ENCODE data around the gene ARPC2. TPM values are rescaled to one million over a fixed set of nuclear protein-coding genes. Genes with fewer than 3 reads are reported as not detected.
A peak's percentile ranks its signal among the peaks of the same experiment; 100 is the strongest.

Gene ARPC2
- total RNA-seq, 1 donor from 2014 or later, result 639 TPM

GRCh38 chr2:218291318-218292047 is 74.5 kb downstream of the ARPC2 start:
- no peak for DNase-seq (ENCODE audit: low spot score)
- Mint-ChIP-seq H3K27me3 (ENCODE audit: low read depth) (no peaks in the 10 kb centered on the region), H3K4me3 (ENCODE audit: low read depth) (peak overlapping the region; percentile 87), H3K9me3 (no peaks in the 10 kb centered on the region), H3K27ac (peak overlapping the region; percentile 93), H3K4me1 (ENCODE audit: low read depth) (peaks cover 58% of the 10 kb centered on the region), H3K36me3 (ENCODE audit: low read depth) (peaks cover 20% of the 10 kb centered on the region)
- intact Hi-C loops (cut with micrococcal nuclease), result loop anchor here (5.0 kb wide), 1 partner anchor 76 kb away; no protein-coding TSS in a partner anchor

DNA sequence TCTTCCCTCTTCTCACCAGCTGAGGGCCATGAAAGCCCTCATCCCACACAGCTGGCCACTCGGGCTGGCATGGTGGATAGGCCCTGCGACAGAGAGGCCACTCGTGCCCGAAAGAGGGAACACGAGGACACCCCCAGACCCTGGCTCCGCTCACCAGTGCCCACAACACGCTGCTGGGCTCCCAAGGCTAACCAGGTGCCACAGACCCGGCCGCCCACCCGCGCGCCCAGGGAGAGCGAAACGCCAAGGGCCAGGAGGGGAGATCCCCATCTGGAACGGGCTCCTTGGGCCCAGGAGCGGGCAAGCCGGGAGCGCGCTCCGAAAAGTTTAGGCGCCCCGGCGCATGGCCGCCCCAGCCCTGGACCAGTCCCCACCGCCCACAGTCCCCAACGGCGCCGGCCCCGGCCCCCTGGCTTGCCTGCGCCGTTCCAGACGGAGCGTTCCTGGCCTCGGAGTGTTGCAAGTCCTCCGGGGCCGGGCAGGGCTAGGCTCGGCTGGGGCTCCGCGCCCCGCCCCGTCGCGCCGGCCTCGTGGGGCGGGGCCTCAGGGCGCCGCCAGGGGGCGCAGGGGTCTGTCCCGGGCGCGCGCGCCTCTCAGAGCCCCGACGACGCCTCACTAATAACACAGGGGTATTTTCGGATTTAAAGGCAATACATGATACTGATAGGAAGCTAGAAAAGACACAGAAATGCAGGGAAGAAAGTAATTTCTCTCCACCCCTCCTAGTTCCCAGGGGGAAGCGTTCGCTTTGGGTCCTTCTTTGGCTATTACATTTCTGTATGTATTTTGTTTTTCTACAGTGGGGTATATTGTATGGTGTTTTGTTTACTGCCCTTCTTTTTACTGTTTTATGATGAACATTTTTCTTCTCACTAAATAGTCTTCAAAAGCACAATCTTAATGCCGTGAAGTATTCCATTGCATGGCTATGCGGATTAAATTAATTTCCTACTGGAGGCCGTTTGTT is 75.3 kb downstream of the ARPC2 start, which contains the start of gene TMBIM1:
Gene TMBIM1 (minus strand): TSS at position 456 of the 967 bp plus-strand sequence. CDS start 10,362 bp downstream, outside the sequence.
- Mint-ChIP-seq H3K27ac (peak within 1 kb of the TSS; percentile 93), H3K36me3 (ENCODE audit: low read depth) (peaks cover 17% of the 10 kb centered on the region), H3K9me3 (no peaks in the 10 kb centered on the region), H3K4me3 (ENCODE audit: low read depth) (peak within 1 kb of the TSS; percentile 87), H3K27me3 (ENCODE audit: low read depth) (no peaks in the 10 kb centered on the region), H3K4me1 (ENCODE audit: low read depth) (peaks cover 50% of the 10 kb centered on the region)
- DNase-seq (ENCODE audit: low spot score), result peak; percentile 76
- intact Hi-C loops (cut with micrococcal nuclease), result loop anchor here (5.0 kb wide), 1 partner anchor 75 kb away; no protein-coding TSS in a partner anchor

GRCh38 chr2:218293715-218294429 is 76.9 kb downstream of the ARPC2 start:
- Mint-ChIP-seq H3K27me3 (ENCODE audit: low read depth) (no peaks in the 10 kb centered on the region), H3K36me3 (ENCODE audit: low read depth) (peaks cover 12% of the 10 kb centered on the region), H3K27ac (no peak overlapping the region), H3K4me3 (ENCODE audit: low read depth) (peak overlapping the region; percentile 37), H3K9me3 (no peaks in the 10 kb centered on the region), H3K4me1 (ENCODE audit: low read depth) (peaks cover 40% of the 10 kb centered on the region)
- no peak for DNase-seq (ENCODE audit: low spot score)
- intact Hi-C loops (cut with micrococcal nuclease), result loop anchor here (5.0 kb wide), 1 partner anchor 73 kb away; no protein-coding TSS in a partner anchor

- no peaks in the 10 kb centered on the region for H3K9me3 Mint-ChIP-seq
- H3K36me3 Mint-ChIP-seq (ENCODE audit: low read depth), result peaks cover 9% of the 10 kb centered on the region
- no peak for DNase-seq (ENCODE audit: low spot score)
- H3K4me1 Mint-ChIP-seq (ENCODE audit: low read depth), result peaks cover 35% of the 10 kb centered on the region
- intact Hi-C loops (cut with micrococcal nuclease), result loop anchor here (5.0 kb wide), 1 partner anchor 73 kb away; no protein-coding TSS in a partner anchor
- H3K27ac Mint-ChIP-seq, result no peak overlapping the region
- no peaks in the 10 kb centered on the region for H3K27me3 Mint-ChIP-seq (ENCODE audit: low read depth)
- no peak overlapping the region for H3K4me3 Mint-ChIP-seq (ENCODE audit: low read depth)
These were observed 77.5 kb downstream of the ARPC2 start for GRCh38 chr2:218294430-218295022.

- Mint-ChIP-seq H3K4me3 (ENCODE audit: low read depth) (no peak overlapping the region), H3K9me3 (no peaks in the 10 kb centered on the region), H3K4me1 (ENCODE audit: low read depth) (peaks cover 30% of the 10 kb centered on the region), H3K27ac (no peak overlapping the region), H3K36me3 (ENCODE audit: low read depth) (peaks cover 4% of the 10 kb centered on the region), H3K27me3 (ENCODE audit: low read depth) (no peaks in the 10 kb centered on the region)
- DNase-seq (ENCODE audit: low spot score), result no peak
- intact Hi-C loops (cut with micrococcal nuclease), result no loop called here
These were observed 78.0 kb downstream of the ARPC2 start for GRCh38 chr2:218295029-218295428.

DNA sequence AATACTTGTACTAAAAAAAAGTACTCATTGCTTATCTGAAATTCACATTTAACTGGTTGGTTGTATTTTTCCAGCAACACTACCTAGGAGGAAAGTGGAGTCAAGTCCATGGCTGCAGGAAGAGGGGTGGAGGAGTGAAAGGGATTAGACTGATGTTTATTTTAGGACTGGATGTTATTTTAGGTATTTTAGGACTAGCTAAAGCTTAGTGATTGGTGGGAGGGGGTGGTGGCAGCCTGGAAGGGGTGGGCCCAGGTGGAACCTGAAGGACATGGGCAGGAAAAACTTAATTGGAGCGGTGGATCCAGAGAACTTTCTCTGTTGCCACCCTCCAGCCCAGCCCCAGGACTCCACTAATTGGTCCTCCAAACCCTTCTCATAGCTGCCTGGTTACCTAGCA is 79.2 kb downstream of the ARPC2 start:
- no peaks in the 10 kb centered on the region for H3K36me3 Mint-ChIP-seq (ENCODE audit: low read depth)
- no peak for DNase-seq (ENCODE audit: low spot score)
- intact Hi-C loops (cut with micrococcal nuclease), result no loop called here
- no peak overlapping the region for H3K4me3 Mint-ChIP-seq (ENCODE audit: low read depth)
- peaks cover 20% of the 10 kb centered on the region for H3K4me1 Mint-ChIP-seq (ENCODE audit: low read depth)
- no peak overlapping the region for H3K27ac Mint-ChIP-seq
- H3K27me3 Mint-ChIP-seq (ENCODE audit: low read depth), result no peaks in the 10 kb centered on the region
- no peaks in the 10 kb centered on the region for H3K9me3 Mint-ChIP-seq

DNA sequence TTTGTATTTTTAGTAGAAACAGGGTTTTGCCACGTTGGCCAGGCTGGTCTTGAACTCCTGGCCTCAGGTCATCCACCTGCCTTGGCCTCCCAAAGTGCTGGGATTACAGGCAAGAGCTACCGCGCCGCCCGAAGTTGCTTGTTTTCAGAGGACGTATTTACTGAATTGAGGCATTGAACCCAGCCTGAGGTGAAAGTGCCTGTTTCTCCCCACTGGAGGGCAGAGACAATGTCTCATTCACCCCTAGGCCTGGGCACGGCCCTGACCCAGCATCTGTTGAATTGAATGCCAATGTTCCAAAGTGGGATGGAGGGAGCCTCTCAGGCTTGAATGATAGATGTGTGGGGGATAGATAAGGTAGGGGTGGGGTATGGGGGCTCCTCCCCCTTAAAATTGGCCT is 79.9 kb downstream of the ARPC2 start:
- Mint-ChIP-seq H3K4me3 (ENCODE audit: low read depth) (no peak overlapping the region), H3K27ac (no peak overlapping the region), H3K4me1 (ENCODE audit: low read depth) (peaks cover 21% of the 10 kb centered on the region), H3K27me3 (ENCODE audit: low read depth) (no peaks in the 10 kb centered on the region), H3K36me3 (ENCODE audit: low read depth) (no peaks in the 10 kb centered on the region), H3K9me3 (no peaks in the 10 kb centered on the region)
- intact Hi-C loops (cut with micrococcal nuclease), result no loop called here
- DNase-seq (ENCODE audit: low spot score), result no peak

DNA sequence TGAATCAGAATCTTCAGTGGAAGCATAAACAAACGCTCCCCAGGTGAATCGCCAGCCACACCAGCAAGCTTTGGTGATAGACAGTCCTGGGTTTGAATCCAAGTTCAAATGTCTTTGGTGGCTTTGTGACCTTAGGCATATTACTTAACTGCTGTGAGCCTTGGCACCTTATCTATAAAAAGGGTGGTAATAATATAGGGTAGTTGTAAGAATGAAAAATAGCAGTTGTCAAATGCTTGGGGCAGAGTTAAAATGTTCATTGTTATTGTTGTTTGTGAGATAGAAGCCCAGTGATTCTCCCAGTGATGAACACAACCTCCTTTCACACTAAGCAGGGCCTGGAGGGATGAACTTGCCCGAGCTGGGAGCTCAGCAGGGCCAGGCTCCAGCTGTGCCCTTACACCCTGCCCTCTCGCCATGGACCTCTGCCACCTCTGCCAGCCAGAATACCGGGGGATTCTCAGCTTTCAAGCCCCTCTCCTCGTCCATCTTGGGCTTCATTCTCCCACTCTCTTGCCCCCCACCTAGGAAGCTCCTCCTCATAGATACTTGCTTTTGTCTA is 81.4 kb downstream of the ARPC2 start:
- Mint-ChIP-seq H3K4me3 (ENCODE audit: low read depth) (no peak overlapping the region), H3K9me3 (no peaks in the 10 kb centered on the region), H3K4me1 (ENCODE audit: low read depth) (peaks cover 15% of the 10 kb centered on the region), H3K36me3 (ENCODE audit: low read depth) (no peaks in the 10 kb centered on the region), H3K27me3 (ENCODE audit: low read depth) (no peaks in the 10 kb centered on the region), H3K27ac (no peak overlapping the region)
- no peak for DNase-seq (ENCODE audit: low spot score)
- intact Hi-C loops (cut with micrococcal nuclease), result no loop called here

- Mint-ChIP-seq H3K36me3 (ENCODE audit: low read depth) (no peaks in the 10 kb centered on the region), H3K27ac (no peak overlapping the region), H3K9me3 (no peaks in the 10 kb centered on the region), H3K4me1 (ENCODE audit: low read depth) (peaks cover 8% of the 10 kb centered on the region), H3K4me3 (ENCODE audit: low read depth) (no peak overlapping the region), H3K27me3 (ENCODE audit: low read depth) (no peaks in the 10 kb centered on the region)
- intact Hi-C loops (cut with micrococcal nuclease), result no loop called here
- DNase-seq (ENCODE audit: low spot score), result no peak
These were observed 83.2 kb downstream of the ARPC2 start for GRCh38 chr2:218300141-218300540.

GRCh38 chr2:218301176-218301819 is 84.3 kb downstream of the ARPC2 start:
- peak overlapping the region; percentile 33 for H3K27ac Mint-ChIP-seq
- peak; percentile 80 for DNase-seq (ENCODE audit: low spot score)
- no peaks in the 10 kb centered on the region for H3K9me3 Mint-ChIP-seq
- H3K4me1 Mint-ChIP-seq (ENCODE audit: low read depth), result peaks cover 5% of the 10 kb centered on the region
- no peaks in the 10 kb centered on the region for H3K36me3 Mint-ChIP-seq (ENCODE audit: low read depth)
- intact Hi-C loops (cut with micrococcal nuclease), result loop anchor here (1.0 kb wide), 4 partner anchors 11 to 347 kb away; partner anchors contain the start of gene CATIP
- no peak overlapping the region for H3K4me3 Mint-ChIP-seq (ENCODE audit: low read depth)
- no peaks in the 10 kb centered on the region for H3K27me3 Mint-ChIP-seq (ENCODE audit: low read depth)
